GM08714 (cell line): ENCODE data around the gene YIPF2.
A peak's percentile ranks its signal among the peaks of the same experiment; 100 is the strongest.

Experiments
- H3K4me3 ChIP-seq: fragments of 200-500 bp; sonication (Bioruptor generic); 2 replicates; pipeline ENCODE4 v1.5.1; 2014; ENCODE audit warnings: mild to moderate bottlenecking, low read length, inconsistent platforms
- ZNF274 ChIP-seq: IDR thresholded peaks from 2 replicates; pipeline ENCODE4 v1.6.1; 2012; ENCODE audit warnings: mild to moderate bottlenecking, low read depth, low read length

YIPF2 gene

DNA sequence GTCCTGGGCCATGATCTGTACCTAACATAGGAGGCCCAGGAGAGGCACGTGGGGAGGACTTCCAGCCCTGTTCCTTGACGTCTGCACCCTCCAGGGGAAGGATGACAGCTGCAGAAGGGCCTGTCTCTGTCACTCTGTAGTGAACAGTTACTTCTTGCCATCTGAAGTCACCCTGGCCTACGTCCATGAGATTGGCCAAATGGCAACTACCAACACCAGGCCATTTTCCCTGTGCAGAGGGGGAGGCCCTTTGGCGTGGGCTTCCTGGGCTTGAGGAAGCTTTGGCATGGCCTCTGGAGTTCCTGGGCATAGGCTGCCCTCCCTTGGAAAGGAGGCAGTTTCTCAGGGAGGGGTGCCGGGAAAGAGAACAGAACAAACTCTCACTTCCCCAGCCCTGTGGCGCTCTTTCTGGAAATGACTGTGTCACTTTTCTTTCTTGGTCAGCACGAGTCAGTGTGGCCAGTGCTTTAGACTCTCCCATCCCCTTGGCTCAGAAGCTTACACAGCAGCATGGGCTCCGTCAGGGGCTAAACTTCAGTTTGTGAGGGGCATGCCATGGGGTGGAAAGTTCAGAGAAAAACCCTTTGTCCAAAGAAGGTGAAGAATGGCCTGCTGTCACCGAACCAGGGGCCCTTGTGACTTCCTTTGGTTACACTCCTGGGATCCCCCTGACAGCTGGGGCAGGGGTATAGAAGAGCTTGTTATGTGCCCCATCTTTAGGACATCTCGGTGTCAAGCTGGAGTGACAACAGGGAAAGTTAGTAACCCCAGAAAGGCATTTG, 51.8 kb downstream of the YIPF2 start:
- H3K4me3 ChIP-seq: peak overlapping the region; percentile 11; the same call in 1 of the 2 replicates
- no peak for TF ChIP-seq ZNF274

GRCh38 chr19:10874024-10874423, 54.4 kb downstream of the YIPF2 start:
- 0 out of 2 replicates have a peak overlapping the region, but pooled peaks have one; percentile 7 for H3K4me3 ChIP-seq
- no peak for TF ChIP-seq ZNF274

DNA sequence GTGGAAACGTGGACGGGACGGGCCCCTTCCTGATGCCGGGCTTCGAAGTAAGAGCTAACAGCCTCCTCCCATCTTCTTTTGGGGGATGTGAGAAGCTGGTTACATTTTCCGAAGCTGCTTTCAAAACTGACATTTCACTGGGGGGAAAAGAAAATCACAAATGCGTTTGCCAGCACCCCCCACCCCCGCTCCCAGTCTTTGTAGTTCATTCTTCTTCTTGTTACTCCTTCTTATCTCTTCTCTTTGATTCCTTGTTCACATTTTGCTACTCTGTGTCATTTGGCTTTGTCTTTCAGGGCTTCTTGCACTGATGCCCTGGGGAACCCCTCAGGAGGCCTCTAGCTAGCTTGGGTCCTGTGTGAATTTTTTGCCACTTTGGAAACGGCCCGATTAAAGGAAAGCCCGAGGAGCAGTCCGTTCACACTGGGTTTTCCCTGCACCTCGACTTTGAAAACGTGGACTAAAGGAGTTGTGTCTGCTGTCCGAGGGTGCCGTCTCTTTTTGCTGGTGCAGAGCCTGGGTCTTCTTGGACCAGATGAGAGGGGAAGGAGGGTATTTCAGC, 55.8 kb downstream of the YIPF2 start:
- no peak for TF ChIP-seq ZNF274
- peak overlapping the region; percentile 86 for H3K4me3 ChIP-seq
